A673 (cell line): ENCODE results near the gene C7orf33. TPM values are rescaled to one million over a fixed set of nuclear protein-coding genes. Genes with fewer than 3 reads are reported as not detected.
"Not testable (repeated sequence)": the region's sequence is repeated elsewhere in the genome, so short reads cannot be mapped to it uniquely, and the experiment has no call there.

ENCODE experiments used
- BruUV-seq: library from RNA; stranded (reverse); fragments of 400-500 nt; replicated peaks from 2 replicates; lab custom pipeline; 2021; lab: Mats Ljungman, UMichigan
- CTCF ChIA-PET: fragments of 300-600 bp; sonication (Branson Sonifier 250); formaldehyde crosslinking; loops from one replicate; lab custom pipeline; 2022; ENCODE audit warnings: antibody characterized with exemption; lab: Charles Lee
- POLR2A ChIA-PET: fragments of 300-600 bp; sonication (Branson Sonifier 250); formaldehyde crosslinking; loops from one replicate; lab custom pipeline; 2022; ENCODE audit warnings: antibody characterized with exemption; ENCODE audit not compliant: low non-redundant PET; lab: Charles Lee
- DNase-seq: peaks from one replicate; pipeline ENCODE4 v3.0.0-alpha.2; 2015; ENCODE audit warnings: low spot score
- H3K27ac ChIP-seq: fragments of 200-600 bp; sonication (generic); 2 replicates; pipeline ENCODE4 v1.5.1; 2016; ENCODE audit warnings: mixed run types, low read depth, mild to moderate bottlenecking, mixed read lengths, antibody characterized with exemption, low read length; ENCODE audit not compliant: poor library complexity, severe bottlenecking
- H3K27me3 ChIP-seq: fragments of 200-600 bp; sonication (generic); replicated peaks from 2 replicates; pipeline ENCODE4 v1.6.1; 2017; ENCODE audit warnings: mixed run types, low read depth, mild to moderate bottlenecking, mixed read lengths, antibody characterized with exemption, low read length; ENCODE audit not compliant: insufficient read depth, poor library complexity
- H3K36me3 ChIP-seq: fragments of 200-600 bp; sonication (generic); 2 replicates; pipeline ENCODE4 v1.6.1; 2016; ENCODE audit warnings: mixed run types, mild to moderate bottlenecking, mixed read lengths, antibody characterized with exemption, low read length; ENCODE audit not compliant: insufficient read depth, poor library complexity, severe bottlenecking
- H3K4me1 ChIP-seq: fragments of 200-600 bp; sonication (generic); 2 replicates; pipeline ENCODE4 v1.6.1; 2017; ENCODE audit warnings: mixed run types, mild to moderate bottlenecking, mixed read lengths, antibody characterized with exemption, low read length; ENCODE audit not compliant: insufficient read depth, poor library complexity, severe bottlenecking
- H3K4me3 ChIP-seq: fragments of 200-600 bp; sonication (generic); 2 replicates; pipeline ENCODE4 v1.5.1; 2016; ENCODE audit warnings: low read depth, mixed run types, mild to moderate bottlenecking, mixed read lengths, low read length; ENCODE audit not compliant: poor library complexity, severe bottlenecking
- H3K9me3 ChIP-seq: fragments of 200-600 bp; sonication (generic); 2 replicates; pipeline ENCODE4 v1.6.1; 2016; ENCODE audit warnings: mixed run types, low read depth, mild to moderate bottlenecking, mixed read lengths, antibody characterized with exemption, low read length; ENCODE audit not compliant: poor library complexity, severe bottlenecking
- EZH2 ChIP-seq: fragments of 200-600 bp; sonication (generic); IDR thresholded peaks from 2 replicates; pipeline ENCODE4 v1.6.1; 2017; ENCODE audit warnings: borderline replicate concordance, low read depth, mild to moderate bottlenecking, mixed read lengths, antibody characterized with exemption, low read length; ENCODE audit not compliant: poor library complexity, severe bottlenecking
- intact Hi-C: fragments of 100-400 bp; cut with micrococcal nuclease; formaldehyde crosslinking; loops from one replicate; pipeline ENCODE4 v1.10.0; 2022; ENCODE audit not compliant: unreplicated experiment
- total RNA-seq: library from RNA; stranded (reverse); gene quantifications from 2 replicates; pipeline ENCODE4 v1.2.3, GENCODE V29; 2021
- TF ChIP-seq, protein P1 (sequence below): fragments of 300-800, 200-600 bp; sonication (generic); conservative IDR thresholded peaks from 2 replicates; pipeline ENCODE4 v1.5.1; 2017; ENCODE audit warnings: low read depth, mild to moderate bottlenecking, antibody characterized with exemption, low read length, moderate library complexity, mixed read lengths

The C7orf33 gene
- total RNA-seq, 1 experiment from 2014 or later = not detected

DNA sequence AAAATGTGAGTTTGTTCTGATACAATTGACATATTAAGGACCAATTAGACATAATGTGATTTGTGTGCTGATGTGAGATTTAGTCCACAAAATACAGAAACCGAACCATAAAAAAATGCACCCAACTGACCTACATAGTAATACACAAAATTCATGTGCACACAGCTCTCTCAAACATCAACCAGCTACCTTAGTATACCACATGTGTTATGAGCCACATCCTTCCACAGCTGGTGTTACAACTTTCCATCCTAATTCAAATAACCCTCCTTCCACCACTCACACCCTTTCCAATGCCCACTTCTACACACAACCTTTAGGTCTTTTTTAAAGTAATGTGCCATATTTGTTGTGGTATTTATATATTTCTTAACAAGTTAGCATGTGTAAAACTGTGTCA, 31.7 kb upstream of the C7orf33 start:
- BruUV-seq = no TSS peak
- TF ChIP-seq EZH2 = no peak
- TF ChIP-seq, protein P1, sequence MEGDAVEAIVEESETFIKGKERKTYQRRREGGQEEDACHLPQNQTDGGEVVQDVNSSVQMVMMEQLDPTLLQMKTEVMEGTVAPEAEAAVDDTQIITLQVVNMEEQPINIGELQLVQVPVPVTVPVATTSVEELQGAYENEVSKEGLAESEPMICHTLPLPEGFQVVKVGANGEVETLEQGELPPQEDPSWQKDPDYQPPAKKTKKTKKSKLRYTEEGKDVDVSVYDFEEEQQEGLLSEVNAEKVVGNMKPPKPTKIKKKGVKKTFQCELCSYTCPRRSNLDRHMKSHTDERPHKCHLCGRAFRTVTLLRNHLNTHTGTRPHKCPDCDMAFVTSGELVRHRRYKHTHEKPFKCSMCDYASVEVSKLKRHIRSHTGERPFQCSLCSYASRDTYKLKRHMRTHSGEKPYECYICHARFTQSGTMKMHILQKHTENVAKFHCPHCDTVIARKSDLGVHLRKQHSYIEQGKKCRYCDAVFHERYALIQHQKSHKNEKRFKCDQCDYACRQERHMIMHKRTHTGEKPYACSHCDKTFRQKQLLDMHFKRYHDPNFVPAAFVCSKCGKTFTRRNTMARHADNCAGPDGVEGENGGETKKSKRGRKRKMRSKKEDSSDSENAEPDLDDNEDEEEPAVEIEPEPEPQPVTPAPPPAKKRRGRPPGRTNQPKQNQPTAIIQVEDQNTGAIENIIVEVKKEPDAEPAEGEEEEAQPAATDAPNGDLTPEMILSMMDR = no peak
- Histone ChIP-seq H3K9me3 (no peaks in the 10 kb centered on the region), H3K36me3 (no peaks in the 10 kb centered on the region), H3K27me3 (no peaks in the 10 kb centered on the region), H3K27ac (no peak overlapping the region), H3K4me3 (no peak overlapping the region), H3K4me1 (no peaks in the 10 kb centered on the region)
- DNase-seq = no peak
- POLR2A ChIA-PET = no interaction called here
- CTCF ChIA-PET = no interaction called here
- intact Hi-C loops = no loop called here

DNA sequence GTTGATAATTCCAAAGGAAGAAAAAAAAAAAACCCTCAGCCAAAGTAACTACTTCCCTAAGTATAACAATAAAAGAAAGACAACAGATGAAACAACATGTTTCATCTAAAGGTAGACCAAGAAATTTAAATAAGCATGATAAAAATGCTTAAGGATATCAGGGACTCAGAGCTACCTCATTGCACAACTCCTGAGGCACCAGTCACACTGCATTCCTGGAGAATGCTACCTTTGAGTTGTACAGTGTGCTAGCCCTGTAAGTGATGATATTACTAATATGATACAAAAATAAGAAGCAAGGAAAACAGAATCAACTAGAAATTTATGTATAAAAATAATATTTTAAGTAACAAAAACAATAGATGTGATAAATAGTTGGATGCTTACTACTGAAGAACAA, 29.5 kb upstream of the C7orf33 start:
- intact Hi-C loops = loop anchor here (1.0 kb wide), 1 partner anchor 10 kb away; no protein-coding TSS in a partner anchor
- BruUV-seq = no TSS peak
- Histone ChIP-seq H3K27me3 (no peaks in the 10 kb centered on the region), H3K4me3 (no peak overlapping the region), H3K36me3 (no peaks in the 10 kb centered on the region), H3K4me1 (no peaks in the 10 kb centered on the region), H3K27ac (no peak overlapping the region), H3K9me3 (no peaks in the 10 kb centered on the region)
- DNase-seq = no peak
- TF ChIP-seq, protein P1 = no peak
- TF ChIP-seq EZH2 = no peak
- ChIA-PET POLR2A (no interaction called here), CTCF (no interaction called here)

DNA sequence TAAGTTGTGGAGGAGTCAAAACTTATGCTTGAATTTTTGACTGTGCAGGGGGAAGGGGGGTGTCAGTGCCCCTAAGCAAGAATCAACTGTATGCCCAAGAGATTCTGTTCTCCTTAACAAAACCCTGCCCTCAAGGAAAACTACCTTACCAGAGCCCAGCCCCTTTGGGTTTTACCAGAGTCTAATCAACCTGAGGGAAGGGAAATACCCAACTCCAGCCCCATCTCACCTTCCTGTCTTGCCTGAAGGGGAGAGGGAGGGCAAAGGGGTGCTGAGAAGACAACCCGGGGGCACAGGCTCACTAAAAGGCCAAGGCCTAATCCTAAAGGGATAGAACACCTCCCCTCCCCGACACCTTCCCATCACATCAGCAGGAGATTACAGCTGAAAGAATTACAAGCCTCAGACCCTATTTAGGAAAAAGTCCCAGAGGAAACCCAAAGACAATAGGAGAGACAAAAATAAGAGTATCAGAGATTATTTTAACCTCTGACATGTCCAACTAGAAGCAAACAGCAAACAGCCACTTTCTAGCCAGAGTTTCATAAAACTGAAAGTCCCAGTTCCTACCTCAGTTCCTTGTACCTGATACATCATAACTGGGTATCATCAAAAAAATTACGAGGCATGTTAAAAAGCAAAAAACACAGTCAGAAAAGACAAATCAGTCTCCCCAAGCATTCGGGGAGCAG, 26.8 kb upstream of the C7orf33 start:
- H3K4me3 ChIP-seq = no peak overlapping the region
- no peak for TF ChIP-seq EZH2
- TF ChIP-seq, protein P1 = no peak
- ChIA-PET CTCF (no interaction called here), POLR2A (no interaction called here)
- H3K36me3 ChIP-seq = no peaks in the 10 kb centered on the region
- no peaks in the 10 kb centered on the region for H3K4me1 ChIP-seq
- intact Hi-C loops = no loop called here
- H3K9me3 ChIP-seq = no peaks in the 10 kb centered on the region
- DNase-seq = no peak
- no TSS peak for BruUV-seq
- no peak overlapping the region for H3K27ac ChIP-seq
- no peaks in the 10 kb centered on the region for H3K27me3 ChIP-seq

DNA sequence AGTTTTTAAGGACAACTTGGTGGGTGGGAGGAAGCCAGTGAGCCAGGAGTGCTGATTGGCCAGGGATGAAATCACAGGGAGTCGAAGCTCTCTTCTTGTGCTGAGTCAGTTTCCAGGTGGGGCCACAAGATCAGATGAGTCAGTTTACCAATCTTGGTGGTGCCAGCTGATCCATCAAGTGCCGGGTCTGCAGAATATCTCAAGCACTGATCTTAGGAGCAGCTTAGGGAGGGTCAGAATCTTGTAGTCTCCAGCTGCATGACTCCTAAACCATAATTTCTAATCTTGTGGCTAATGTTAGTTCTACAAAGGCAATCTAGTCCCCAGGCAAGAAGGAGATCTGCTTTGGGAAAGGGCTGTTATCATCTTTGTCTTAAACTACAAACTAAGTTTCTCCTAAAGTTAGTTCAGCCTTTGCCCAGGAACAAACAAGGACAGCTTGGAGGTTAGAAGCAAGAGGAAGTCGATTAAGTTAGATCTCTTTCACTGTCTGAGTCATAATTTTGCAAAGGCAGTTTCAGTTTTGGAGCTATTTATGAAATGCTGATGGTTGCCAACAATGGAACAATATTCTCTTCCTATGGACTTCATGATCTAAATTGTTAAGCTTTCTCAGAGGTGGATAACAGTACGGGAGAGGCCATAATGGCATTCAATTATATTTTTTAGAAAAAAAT, 26.2 kb upstream of the C7orf33 start:
- BruUV-seq, H3K9me3 ChIP-seq, H3K36me3 ChIP-seq, H3K27me3 ChIP-seq, CTCF ChIA-PET, H3K27ac ChIP-seq, H3K4me3 ChIP-seq, DNase-seq, POLR2A ChIA-PET, intact Hi-C loops, H3K4me1 ChIP-seq: not testable (repeated sequence)
